ENCODE results near the gene F10. TPM values are rescaled to one million over a fixed set of nuclear protein-coding genes. Genes with fewer than 3 reads are reported as not detected.

F10 gene
- total RNA-seq, 2 experiments from 2014 or later, result not detected

DNA sequence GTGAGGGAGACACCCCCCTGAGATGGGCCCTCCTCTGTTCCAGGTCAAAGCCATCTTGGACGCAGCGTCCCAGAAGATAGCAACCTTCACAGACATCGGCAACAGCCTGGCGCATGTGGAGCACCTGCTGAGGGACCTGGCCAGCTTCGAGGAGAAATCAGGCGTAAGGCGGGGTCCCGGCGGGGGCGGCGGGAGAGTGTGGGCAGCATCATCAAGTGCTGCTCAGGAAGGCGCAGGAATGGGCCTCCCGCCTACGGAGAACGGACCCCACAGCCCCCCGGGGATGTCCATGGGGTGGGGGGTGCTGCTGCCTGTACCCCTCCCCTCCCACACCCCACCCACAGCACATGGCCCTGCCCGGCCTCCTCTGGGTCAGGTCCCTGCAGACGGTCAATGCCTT lies 48.2 kb upstream of the F10 start:
- CTCF ChIA-PET (ENCODE audit: unreplicated experiment), result no interaction called here
- intact Hi-C loops (cut with micrococcal nuclease; ENCODE audit: unreplicated experiment), result no loop called here
- TF ChIP-seq CTCF (conservative IDR thresholded peaks at IDR 0.05; ENCODE audit: low read length) (no peak), EZH2phosphoT487 (IDR thresholded peaks at IDR 0.05; ENCODE audit: borderline replicate concordance, low read depth, low read length) (no peak)

DNA sequence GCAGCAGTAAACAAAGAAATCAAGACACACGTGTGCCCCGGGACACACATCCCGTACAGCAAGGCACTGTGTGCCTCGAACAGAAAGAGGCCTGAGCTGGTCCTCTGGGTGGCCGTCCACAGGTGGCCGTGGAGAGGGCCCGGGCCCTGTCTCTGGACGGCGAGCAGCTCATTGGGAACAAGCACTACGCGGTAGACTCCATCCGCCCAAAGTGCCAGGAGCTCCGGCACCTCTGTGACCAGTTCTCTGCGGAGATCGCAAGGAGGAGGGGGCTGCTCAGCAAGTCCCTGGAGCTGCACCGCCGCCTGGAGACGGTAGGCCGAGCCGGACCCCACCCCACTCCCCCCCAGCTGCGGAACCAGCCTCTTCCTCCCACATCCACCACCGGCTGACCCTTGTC lies 47.7 kb upstream of the F10 start:
- no peak overlapping the region for H2AFZ ChIP-seq (ENCODE audit: low read length)
- no peaks in the 10 kb centered on the region for H4K20me1 ChIP-seq (ENCODE audit: insufficient read depth, low read length)
- no peak for DNase-seq (ENCODE audit: low spot score)
- no peak overlapping the region for H3K4me2 ChIP-seq (ENCODE audit: low read length)
- no peaks in the 10 kb centered on the region for H3K9me2 ChIP-seq (ENCODE audit: insufficient read depth, low read length)
- TF ChIP-seq CTCF (conservative IDR thresholded peaks at IDR 0.05; ENCODE audit: low read length) (no peak), EZH2phosphoT487 (IDR thresholded peaks at IDR 0.05; ENCODE audit: borderline replicate concordance, low read depth, low read length) (no peak)
- ChIA-PET POLR2A (no interaction called here), CTCF (ENCODE audit: unreplicated experiment) (no interaction called here)
- H3K27ac ChIP-seq (ENCODE audit: low read depth, low read length, poor library complexity, severe bottlenecking), result no peak overlapping the region
- BruUV-seq (replicated peaks), result no TSS peak
- H3K79me2 ChIP-seq (ENCODE audit: insufficient read depth, low read depth, low read length), result no peaks in the 10 kb centered on the region
- no peak overlapping the region for H3K4me3 ChIP-seq (ENCODE audit: low read depth, low read length, poor library complexity, severe bottlenecking)
- no peaks in the 10 kb centered on the region for H3K4me1 ChIP-seq (ENCODE audit: insufficient read depth, low read length, poor library complexity, severe bottlenecking)
- no peaks in the 10 kb centered on the region for H3K36me3 ChIP-seq (ENCODE audit: insufficient read depth, low read length)
- intact Hi-C loops (cut with micrococcal nuclease; ENCODE audit: unreplicated experiment), result no loop called here
- H3K9me3 ChIP-seq (ENCODE audit: low read length), result no peaks in the 10 kb centered on the region

More for the DNA sequence above, 48.2 kb upstream of the F10 start:
- no peaks in the 10 kb centered on the region for H3K9me2 ChIP-seq (ENCODE audit: insufficient read depth, low read length)
- no peaks in the 10 kb centered on the region for H3K36me3 ChIP-seq (ENCODE audit: insufficient read depth, low read length)
- H4K20me1 ChIP-seq (ENCODE audit: insufficient read depth, low read length), result no peaks in the 10 kb centered on the region
- POLR2A ChIA-PET, result no interaction called here
- H3K4me3 ChIP-seq (ENCODE audit: low read depth, low read length, poor library complexity, severe bottlenecking), result no peak overlapping the region
- H3K79me2 ChIP-seq (ENCODE audit: insufficient read depth, low read depth, low read length), result no peaks in the 10 kb centered on the region
- H3K9me3 ChIP-seq (ENCODE audit: low read length), result no peaks in the 10 kb centered on the region
- no peaks in the 10 kb centered on the region for H3K4me1 ChIP-seq (ENCODE audit: insufficient read depth, low read length, poor library complexity, severe bottlenecking)
- no peak for DNase-seq (ENCODE audit: low spot score)
- no peak overlapping the region for H2AFZ ChIP-seq (ENCODE audit: low read length)
- BruUV-seq (replicated peaks), result no TSS peak
- H3K27ac ChIP-seq (ENCODE audit: low read depth, low read length, poor library complexity, severe bottlenecking), result no peak overlapping the region
- no peak overlapping the region for H3K4me2 ChIP-seq (ENCODE audit: low read length)

DNA sequence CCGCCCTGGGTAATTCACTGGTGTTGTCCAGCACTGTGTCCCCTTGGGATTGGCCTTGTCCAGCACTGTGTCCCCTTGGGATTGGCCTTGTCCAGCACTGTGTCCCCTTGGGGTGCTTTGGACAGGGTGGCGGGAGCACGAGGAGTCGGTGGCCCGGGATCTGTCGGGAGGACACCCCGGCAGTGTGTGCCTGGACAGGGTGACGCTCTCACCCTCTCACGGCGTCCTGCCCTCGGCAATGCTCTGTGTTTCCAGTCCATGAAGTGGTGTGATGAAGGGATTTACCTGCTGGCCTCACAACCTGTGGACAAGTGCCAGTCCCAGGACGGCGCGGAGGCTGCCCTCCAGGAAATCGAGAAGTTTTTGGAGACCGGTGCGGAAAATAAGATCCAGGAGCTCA lies 46.9 kb upstream of the F10 start:
- Histone ChIP-seq H3K27ac (ENCODE audit: low read depth, low read length, poor library complexity, severe bottlenecking) (no peak overlapping the region), H2AFZ (ENCODE audit: low read length) (no peak overlapping the region), H3K4me3 (ENCODE audit: low read depth, low read length, poor library complexity, severe bottlenecking) (no peak overlapping the region), H3K36me3 (ENCODE audit: insufficient read depth, low read length) (no peaks in the 10 kb centered on the region), H4K20me1 (ENCODE audit: insufficient read depth, low read length) (no peaks in the 10 kb centered on the region), H3K79me2 (ENCODE audit: insufficient read depth, low read depth, low read length) (no peaks in the 10 kb centered on the region), H3K9me2 (ENCODE audit: insufficient read depth, low read length) (no peaks in the 10 kb centered on the region), H3K9me3 (ENCODE audit: low read length) (no peaks in the 10 kb centered on the region), H3K4me1 (ENCODE audit: insufficient read depth, low read length, poor library complexity, severe bottlenecking) (no peaks in the 10 kb centered on the region), H3K4me2 (ENCODE audit: low read length) (no peak overlapping the region)
- POLR2A ChIA-PET, result no interaction called here
- BruUV-seq (replicated peaks), result no TSS peak
- no peak for DNase-seq (ENCODE audit: low spot score)
- CTCF ChIA-PET (ENCODE audit: unreplicated experiment), result no interaction called here
- intact Hi-C loops (cut with micrococcal nuclease; ENCODE audit: unreplicated experiment), result no loop called here
- TF ChIP-seq CTCF (conservative IDR thresholded peaks at IDR 0.05; ENCODE audit: low read length) (no peak), EZH2phosphoT487 (IDR thresholded peaks at IDR 0.05; ENCODE audit: borderline replicate concordance, low read depth, low read length) (no peak)

Measured in OCI-LY7 (cell line).